ENCODE measurements around the gene CCDC194.

Gene CCDC194

GRCh38 chr19:17393914-17394313 is at the start of gene CCDC194:
Gene CCDC194, minus strand, starts transcription at chr19:17394196. Its CDS starts 38 bp downstream, at chr19:17394158.
- H3K4me1 ChIP-seq (ENCODE audit: control insufficient read depth, low read depth, low read length): peaks cover 4% of the 10 kb centered on the region
- no peak within 1 kb of the TSS for H3K27ac ChIP-seq (ENCODE audit: low read length)
- H3K9me3 ChIP-seq (ENCODE audit: control insufficient read depth, low read depth, low read length): peaks cover 5% of the 10 kb centered on the region
- no peak within 1 kb of the TSS for H3K9ac ChIP-seq (ENCODE audit: low read length)
- peaks cover 8% of the 10 kb centered on the region for H3K27me3 ChIP-seq (ENCODE audit: control insufficient read depth, insufficient read depth, low read length)
- H3K4me3 ChIP-seq (ENCODE audit: low read length): no peak within 1 kb of the TSS
- no peaks in the 10 kb centered on the region for H3K36me3 ChIP-seq (ENCODE audit: control insufficient read depth, low read depth, low read length)

GRCh38 chr19:17441241-17442021 is 47.4 kb upstream of the CCDC194 start:
- Histone ChIP-seq H3K27me3 (ENCODE audit: control insufficient read depth, insufficient read depth, low read length) (peaks cover 10% of the 10 kb centered on the region), H3K4me1 (ENCODE audit: control insufficient read depth, low read depth, low read length) (no peaks in the 10 kb centered on the region), H3K4me3 (ENCODE audit: low read length) (no peak overlapping the region), H3K36me3 (ENCODE audit: control insufficient read depth, low read depth, low read length) (no peaks in the 10 kb centered on the region), H3K9me3 (ENCODE audit: control insufficient read depth, low read depth, low read length) (no peaks in the 10 kb centered on the region), H3K27ac (ENCODE audit: low read length) (no peak overlapping the region), H3K9ac (ENCODE audit: low read length) (no peak overlapping the region)

GRCh38 chr19:17436874-17437267 is 42.9 kb upstream of the CCDC194 start:
- no peaks in the 10 kb centered on the region for H3K9me3 ChIP-seq (ENCODE audit: control insufficient read depth, low read depth, low read length)
- H3K9ac ChIP-seq (ENCODE audit: low read length): no peak overlapping the region
- H3K27ac ChIP-seq (ENCODE audit: low read length): no peak overlapping the region
- no peaks in the 10 kb centered on the region for H3K4me1 ChIP-seq (ENCODE audit: control insufficient read depth, low read depth, low read length)
- no peak overlapping the region for H3K4me3 ChIP-seq (ENCODE audit: low read length)
- no peaks in the 10 kb centered on the region for H3K36me3 ChIP-seq (ENCODE audit: control insufficient read depth, low read depth, low read length)
- no peaks in the 10 kb centered on the region for H3K27me3 ChIP-seq (ENCODE audit: control insufficient read depth, insufficient read depth, low read length)

GRCh38 chr19:17436094-17436873 is 42.3 kb upstream of the CCDC194 start:
- Histone ChIP-seq H3K27me3 (ENCODE audit: control insufficient read depth, insufficient read depth, low read length) (no peaks in the 10 kb centered on the region), H3K4me3 (ENCODE audit: low read length) (no peak overlapping the region), H3K36me3 (ENCODE audit: control insufficient read depth, low read depth, low read length) (no peaks in the 10 kb centered on the region), H3K27ac (ENCODE audit: low read length) (no peak overlapping the region), H3K9me3 (ENCODE audit: control insufficient read depth, low read depth, low read length) (no peaks in the 10 kb centered on the region), H3K9ac (ENCODE audit: low read length) (no peak overlapping the region), H3K4me1 (ENCODE audit: control insufficient read depth, low read depth, low read length) (no peaks in the 10 kb centered on the region)

- H3K27ac ChIP-seq (ENCODE audit: low read length): no peak overlapping the region
- no peak overlapping the region for H3K9ac ChIP-seq (ENCODE audit: low read length)
- H3K4me3 ChIP-seq (ENCODE audit: low read length): no peak overlapping the region
- no peaks in the 10 kb centered on the region for H3K36me3 ChIP-seq (ENCODE audit: control insufficient read depth, low read depth, low read length)
- no peaks in the 10 kb centered on the region for H3K4me1 ChIP-seq (ENCODE audit: control insufficient read depth, low read depth, low read length)
- no peaks in the 10 kb centered on the region for H3K9me3 ChIP-seq (ENCODE audit: control insufficient read depth, low read depth, low read length)
- H3K27me3 ChIP-seq (ENCODE audit: control insufficient read depth, insufficient read depth, low read length): no peaks in the 10 kb centered on the region
Observed at GRCh38 chr19:17435218-17435617, 41.2 kb upstream of the CCDC194 start.

- no peaks in the 10 kb centered on the region for H3K4me1 ChIP-seq (ENCODE audit: control insufficient read depth, low read depth, low read length)
- H3K4me3 ChIP-seq (ENCODE audit: low read length): no peak overlapping the region
- no peak overlapping the region for H3K9ac ChIP-seq (ENCODE audit: low read length)
- H3K27ac ChIP-seq (ENCODE audit: low read length): no peak overlapping the region
- no peaks in the 10 kb centered on the region for H3K9me3 ChIP-seq (ENCODE audit: control insufficient read depth, low read depth, low read length)
- H3K27me3 ChIP-seq (ENCODE audit: control insufficient read depth, insufficient read depth, low read length): no peaks in the 10 kb centered on the region
- H3K36me3 ChIP-seq (ENCODE audit: control insufficient read depth, low read depth, low read length): no peaks in the 10 kb centered on the region
Observed at GRCh38 chr19:17431417-17431816, 37.4 kb upstream of the CCDC194 start.

GRCh38 chr19:17429641-17430113 is 35.7 kb upstream of the CCDC194 start:
- no peaks in the 10 kb centered on the region for H3K27me3 ChIP-seq (ENCODE audit: control insufficient read depth, insufficient read depth, low read length)
- H3K27ac ChIP-seq (ENCODE audit: low read length): no peak overlapping the region
- H3K4me3 ChIP-seq (ENCODE audit: low read length): no peak overlapping the region
- H3K36me3 ChIP-seq (ENCODE audit: control insufficient read depth, low read depth, low read length): no peaks in the 10 kb centered on the region
- H3K9me3 ChIP-seq (ENCODE audit: control insufficient read depth, low read depth, low read length): no peaks in the 10 kb centered on the region
- no peak overlapping the region for H3K9ac ChIP-seq (ENCODE audit: low read length)
- H3K4me1 ChIP-seq (ENCODE audit: control insufficient read depth, low read depth, low read length): no peaks in the 10 kb centered on the region

GRCh38 chr19:17424743-17425365 is 30.9 kb upstream of the CCDC194 start:
- Histone ChIP-seq H3K27ac (ENCODE audit: low read length) (no peak overlapping the region), H3K9ac (ENCODE audit: low read length) (no peak overlapping the region), H3K9me3 (ENCODE audit: control insufficient read depth, low read depth, low read length) (no peaks in the 10 kb centered on the region), H3K36me3 (ENCODE audit: control insufficient read depth, low read depth, low read length) (no peaks in the 10 kb centered on the region), H3K4me3 (ENCODE audit: low read length) (peak overlapping the region; percentile 49), H3K27me3 (ENCODE audit: control insufficient read depth, insufficient read depth, low read length) (no peaks in the 10 kb centered on the region), H3K4me1 (ENCODE audit: control insufficient read depth, low read depth, low read length) (peaks cover 3% of the 10 kb centered on the region)

- H3K4me1 ChIP-seq (ENCODE audit: control insufficient read depth, low read depth, low read length): peaks cover 6% of the 10 kb centered on the region
- no peak overlapping the region for H3K4me3 ChIP-seq (ENCODE audit: low read length)
- H3K9me3 ChIP-seq (ENCODE audit: control insufficient read depth, low read depth, low read length): no peaks in the 10 kb centered on the region
- no peak overlapping the region for H3K27ac ChIP-seq (ENCODE audit: low read length)
- no peaks in the 10 kb centered on the region for H3K36me3 ChIP-seq (ENCODE audit: control insufficient read depth, low read depth, low read length)
- H3K9ac ChIP-seq (ENCODE audit: low read length): no peak overlapping the region
- H3K27me3 ChIP-seq (ENCODE audit: control insufficient read depth, insufficient read depth, low read length): no peaks in the 10 kb centered on the region
Observed at GRCh38 chr19:17423429-17424208, 29.6 kb upstream of the CCDC194 start.

GRCh38 chr19:17421942-17422341 is 27.9 kb upstream of the CCDC194 start:
- Histone ChIP-seq H3K9ac (ENCODE audit: low read length) (no peak overlapping the region), H3K27ac (ENCODE audit: low read length) (no peak overlapping the region), H3K4me1 (ENCODE audit: control insufficient read depth, low read depth, low read length) (peaks cover 6% of the 10 kb centered on the region), H3K4me3 (ENCODE audit: low read length) (no peak overlapping the region), H3K36me3 (ENCODE audit: control insufficient read depth, low read depth, low read length) (no peaks in the 10 kb centered on the region), H3K27me3 (ENCODE audit: control insufficient read depth, insufficient read depth, low read length) (no peaks in the 10 kb centered on the region), H3K9me3 (ENCODE audit: control insufficient read depth, low read depth, low read length) (no peaks in the 10 kb centered on the region)

- H3K9me3 ChIP-seq (ENCODE audit: control insufficient read depth, low read depth, low read length): no peaks in the 10 kb centered on the region
- H3K27ac ChIP-seq (ENCODE audit: low read length): no peak overlapping the region
- peak overlapping the region; percentile 28 for H3K9ac ChIP-seq (ENCODE audit: low read length)
- no peaks in the 10 kb centered on the region for H3K36me3 ChIP-seq (ENCODE audit: control insufficient read depth, low read depth, low read length)
- peaks cover 8% of the 10 kb centered on the region for H3K27me3 ChIP-seq (ENCODE audit: control insufficient read depth, insufficient read depth, low read length)
- H3K4me1 ChIP-seq (ENCODE audit: control insufficient read depth, low read depth, low read length): peaks cover 11% of the 10 kb centered on the region
- H3K4me3 ChIP-seq (ENCODE audit: low read length): peak overlapping the region; percentile 77
Observed at GRCh38 chr19:17420475-17420924, 26.5 kb upstream of the CCDC194 start.

All from iPS-18a (cell line).